ENCODE results near the gene TSHZ2.

Gene TSHZ2

GRCh38 chr20:53154540-53154939 is 182.4 kb downstream of the TSHZ2 start:
- Histone ChIP-seq H3K4me3 (ENCODE audit: low read depth, low read length) (no peak overlapping the region), H3K4me1 (peaks cover 12% of the 10 kb centered on the region), H3K27me3 (no peaks in the 10 kb centered on the region), H3K9me3 (no peaks in the 10 kb centered on the region), H3K36me3 (no peaks in the 10 kb centered on the region)
- no peak for TF ChIP-seq CTCF (IDR thresholded peaks at IDR 0.05; ENCODE audit: low read depth, low read length)
- no peak for DNase-seq

DNA sequence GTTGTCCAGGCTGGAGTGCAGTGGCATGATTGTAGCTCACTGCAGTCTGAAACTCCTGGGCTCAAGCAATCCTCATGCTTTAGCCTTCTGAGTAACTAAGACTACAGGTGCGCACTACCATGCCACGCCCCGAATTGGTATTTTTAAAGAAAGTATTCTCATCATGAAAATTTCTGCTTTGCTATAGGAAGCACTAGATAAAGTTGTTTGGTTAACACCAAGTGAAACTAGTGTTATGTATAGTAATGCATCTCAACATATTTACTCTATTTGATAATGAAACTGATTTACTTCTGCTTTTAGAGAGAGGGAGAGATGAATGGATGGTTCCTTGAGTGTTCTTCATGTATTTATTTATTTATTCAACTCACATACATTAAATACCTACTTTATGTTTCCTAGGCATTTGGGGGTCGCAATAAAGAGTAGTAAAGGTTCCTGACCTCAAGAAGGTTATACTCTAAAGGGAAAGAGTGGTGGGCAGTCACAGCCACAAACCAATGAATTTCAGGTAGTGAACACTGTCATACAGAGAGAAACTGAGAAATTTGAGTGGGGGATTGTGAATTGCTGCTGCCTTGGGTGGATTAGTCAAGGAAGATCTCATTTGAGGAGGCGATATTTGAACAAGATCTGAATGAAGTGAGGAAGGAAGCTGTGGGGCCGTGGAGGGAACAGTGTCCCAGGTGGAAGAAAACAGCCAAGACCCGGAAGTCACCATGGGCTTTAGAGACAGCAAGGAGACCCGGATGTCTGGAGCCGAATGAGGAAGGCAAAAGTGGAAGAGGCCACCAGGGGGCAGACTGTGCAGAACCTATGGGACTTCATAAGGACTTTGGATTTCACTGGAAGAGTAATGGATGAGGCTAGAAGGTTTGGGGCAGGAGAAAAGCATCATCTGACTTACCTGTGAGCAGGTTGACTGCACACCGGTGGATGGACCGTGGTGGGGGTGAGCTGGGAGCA is 185.6 kb downstream of the TSHZ2 start:
- Histone ChIP-seq H3K36me3 (no peaks in the 10 kb centered on the region), H3K4me1 (peaks cover 8% of the 10 kb centered on the region), H3K4me3 (ENCODE audit: low read depth, low read length) (no peak overlapping the region), H3K27me3 (no peaks in the 10 kb centered on the region), H3K9me3 (no peaks in the 10 kb centered on the region)
- DNase-seq, result peak; percentile 71
- peak; percentile 82 for TF ChIP-seq CTCF (IDR thresholded peaks at IDR 0.05; ENCODE audit: low read depth, low read length)

DNA sequence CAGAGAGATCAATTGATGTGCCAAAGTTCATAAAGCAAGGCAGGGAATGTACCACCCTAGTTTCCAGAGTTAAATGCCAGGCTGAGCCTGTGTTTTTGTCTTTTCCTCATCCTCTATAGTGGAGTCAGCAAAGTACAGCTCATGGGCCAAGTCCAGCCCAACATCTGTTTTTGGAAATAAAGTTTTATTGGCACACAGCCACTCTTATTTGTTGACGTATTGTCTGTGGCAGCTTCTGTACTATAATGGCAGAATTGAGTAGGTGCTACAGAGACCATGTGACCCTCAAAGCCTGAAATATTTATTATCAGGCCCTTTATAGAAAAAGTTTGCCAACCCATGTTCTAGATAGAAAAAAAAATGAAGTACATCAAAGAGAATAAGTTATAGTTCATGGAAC is 187.0 kb downstream of the TSHZ2 start:
- Histone ChIP-seq H3K9me3 (no peaks in the 10 kb centered on the region), H3K27me3 (no peaks in the 10 kb centered on the region), H3K4me1 (no peaks in the 10 kb centered on the region), H3K4me3 (ENCODE audit: low read depth, low read length) (no peak overlapping the region), H3K36me3 (no peaks in the 10 kb centered on the region)
- DNase-seq, result no peak
- TF ChIP-seq CTCF (IDR thresholded peaks at IDR 0.05; ENCODE audit: low read depth, low read length), result no peak

DNA sequence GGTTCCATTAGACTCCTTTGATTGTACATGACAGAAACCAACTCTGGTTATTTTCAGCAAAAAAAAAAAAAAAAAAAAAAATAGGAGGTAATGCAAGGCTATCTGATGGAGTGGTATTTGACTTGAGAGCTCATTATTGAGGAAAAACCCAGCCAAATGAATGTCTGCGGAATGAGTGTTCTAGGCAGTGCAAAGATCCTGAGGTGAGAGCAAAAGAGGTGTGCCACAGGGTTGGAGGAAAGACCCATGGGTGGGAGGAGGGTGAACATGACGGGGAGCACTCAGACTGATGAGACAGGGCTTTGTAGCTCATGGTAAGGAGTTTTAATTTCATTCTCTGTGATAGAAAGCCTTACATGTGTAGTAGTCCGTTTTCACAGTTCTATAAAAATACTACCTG is 188.9 kb downstream of the TSHZ2 start:
- no peak for TF ChIP-seq CTCF (IDR thresholded peaks at IDR 0.05; ENCODE audit: low read depth, low read length)
- H3K4me1 ChIP-seq, result no peaks in the 10 kb centered on the region
- H3K4me3 ChIP-seq (ENCODE audit: low read depth, low read length), result no peak overlapping the region
- no peaks in the 10 kb centered on the region for H3K36me3 ChIP-seq
- DNase-seq, result no peak
- no peaks in the 10 kb centered on the region for H3K27me3 ChIP-seq
- no peaks in the 10 kb centered on the region for H3K9me3 ChIP-seq

DNA sequence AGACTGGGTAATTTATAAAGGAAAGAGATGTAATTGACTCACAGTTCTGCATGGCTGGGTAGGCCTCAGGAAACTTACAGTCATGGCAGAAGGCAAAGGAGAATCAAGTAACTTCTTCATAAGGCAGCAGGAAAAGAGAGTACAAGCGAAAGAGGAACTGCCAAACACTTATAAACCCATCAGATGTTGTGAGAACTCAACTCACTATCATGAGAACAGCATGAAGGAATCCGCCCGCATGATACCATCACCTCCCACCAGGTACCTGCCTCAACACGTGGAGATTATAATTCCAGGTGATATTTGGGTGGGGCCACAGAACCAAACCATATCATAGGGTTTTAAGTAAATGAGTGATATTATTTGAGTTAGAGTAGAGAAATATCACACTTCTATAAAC is 189.3 kb downstream of the TSHZ2 start:
- no peak for DNase-seq
- H3K36me3 ChIP-seq, result no peaks in the 10 kb centered on the region
- no peak for TF ChIP-seq CTCF (IDR thresholded peaks at IDR 0.05; ENCODE audit: low read depth, low read length)
- no peaks in the 10 kb centered on the region for H3K27me3 ChIP-seq
- H3K4me3 ChIP-seq (ENCODE audit: low read depth, low read length), result no peak overlapping the region
- no peaks in the 10 kb centered on the region for H3K9me3 ChIP-seq
- H3K4me1 ChIP-seq, result no peaks in the 10 kb centered on the region

DNA sequence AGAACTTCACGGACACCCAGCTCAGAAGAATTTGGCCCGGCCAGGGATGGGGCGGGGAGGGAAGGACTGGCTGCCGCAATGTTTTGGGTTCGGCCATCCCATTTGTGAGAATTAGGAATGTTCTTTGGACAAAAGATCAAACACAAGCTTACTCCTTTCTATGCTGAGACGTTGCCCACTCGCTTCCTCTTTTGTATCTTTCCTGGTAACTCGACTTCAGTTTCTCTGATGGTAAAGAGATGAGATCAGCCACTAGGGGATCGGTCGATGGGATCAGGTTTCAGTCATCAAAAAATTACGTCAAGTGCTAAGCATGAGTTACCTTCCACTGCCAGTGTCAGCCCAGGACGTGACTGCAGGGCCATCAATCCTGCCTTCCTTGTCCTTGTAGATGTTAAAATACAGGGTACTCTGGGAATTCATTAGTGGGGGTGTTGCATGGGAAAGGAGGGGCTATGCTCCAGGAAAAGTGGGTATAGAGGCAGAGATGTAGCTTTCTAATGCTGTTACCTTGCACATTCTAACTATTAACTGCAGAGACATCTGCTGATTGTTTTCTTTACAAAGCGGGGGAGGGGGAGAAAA is 190.2 kb downstream of the TSHZ2 start:
- TF ChIP-seq CTCF (IDR thresholded peaks at IDR 0.05; ENCODE audit: low read depth, low read length), result 0 out of 2 replicates have a peak, but pooled peaks have one; percentile 20
- no peak for DNase-seq
- no peak overlapping the region for H3K4me3 ChIP-seq (ENCODE audit: low read depth, low read length)
- no peaks in the 10 kb centered on the region for H3K9me3 ChIP-seq
- H3K27me3 ChIP-seq, result no peaks in the 10 kb centered on the region
- no peaks in the 10 kb centered on the region for H3K4me1 ChIP-seq
- H3K36me3 ChIP-seq, result no peaks in the 10 kb centered on the region
